Panc1 (cell line): ENCODE results near the gene CPT2. TPM values are rescaled to one million over a fixed set of nuclear protein-coding genes. Genes with fewer than 3 reads are reported as not detected.

ENCODE experiments used
- ATAC-seq: fragments of 200-7000 bp; cut with Tn5 transposase; 2 replicates; pipeline ENCODE4 v1.9.1; 2020; ENCODE audit warnings: mild to moderate bottlenecking, moderate library complexity
- BruUV-seq: library from RNA; stranded (reverse); fragments of 400-500 nt; replicated peaks from 2 replicates; lab custom pipeline; 2021; lab: Mats Ljungman, UMichigan
- CTCF ChIA-PET: fragments of 300-600 bp; sonication (Branson Sonifier 250); formaldehyde crosslinking; loops from one replicate; lab custom pipeline; 2022; ENCODE audit warnings: antibody characterized with exemption; lab: Charles Lee
- POLR2A ChIA-PET: fragments of 300-600 bp; sonication (Branson Sonifier 250); formaldehyde crosslinking; loops from one replicate; lab custom pipeline; 2022; ENCODE audit warnings: antibody characterized with exemption; lab: Charles Lee
- DNase-seq: peaks from one replicate; pipeline ENCODE4 v3.0.0-alpha.2; 2010; ENCODE audit warnings: low read depth, low spot score
- H3K27ac ChIP-seq: 2 replicates; pipeline ENCODE4 v1.5.1; 2011; ENCODE audit warnings: mild to moderate bottlenecking, low read length, inconsistent platforms
- H3K27me3 ChIP-seq: fragments of 200-500 bp; sonication (Bioruptor generic); 2 replicates; pipeline ENCODE4 v1.6.0; 2014; ENCODE audit warnings: low read length, inconsistent platforms; ENCODE audit not compliant: control insufficient read depth, insufficient read depth
- H3K36me3 ChIP-seq: fragments of 200-500 bp; sonication (Bioruptor generic); 2 replicates; pipeline ENCODE4 v1.5.1; 2014; ENCODE audit warnings: inconsistent platforms, mild to moderate bottlenecking, low read length, moderate library complexity; ENCODE audit not compliant: control insufficient read depth, insufficient read depth
- H3K4me1 ChIP-seq: 2 replicates; pipeline ENCODE4 v1.5.1; 2011; ENCODE audit warnings: inconsistent platforms, mild to moderate bottlenecking, low read length, moderate library complexity; ENCODE audit not compliant: control insufficient read depth, insufficient read depth
- H3K4me3 ChIP-seq, 2 experiments: 2 replicates each; pipeline ENCODE4 v1.5.1; 2011 to 2012; ENCODE audit warnings: low read depth in 2 of 2, low read length in 2 of 2, mild to moderate bottlenecking in 2 of 2, inconsistent platforms in 1 of 2, moderate library complexity in 1 of 2
- H3K9me3 ChIP-seq: fragments of 200-500 bp; sonication (Bioruptor generic); 2 replicates; pipeline ENCODE4 v1.5.1; 2014; ENCODE audit warnings: low read depth, mild to moderate bottlenecking, inconsistent platforms, low read length, moderate library complexity; ENCODE audit not compliant: control insufficient read depth, insufficient read depth
- POLR2AphosphoS5 ChIP-seq: IDR thresholded peaks from 2 replicates; pipeline ENCODE4 v1.6.1; 2012; ENCODE audit warnings: mild to moderate bottlenecking, low read depth, low read length, moderate library complexity
- REST ChIP-seq, 2 experiments: IDR thresholded peaks; 2 replicates each; pipeline ENCODE4 v1.6.1; 2011 to 2012; ENCODE audit warnings: low read depth in 2 of 2, control low read depth in 1 of 2, low read length in 1 of 2, mild to moderate bottlenecking in 1 of 2, moderate library complexity in 1 of 2; ENCODE audit not compliant: insufficient read depth in 1 of 2
- SIN3A ChIP-seq: IDR thresholded peaks from 2 replicates; pipeline ENCODE4 v1.6.1; 2012; ENCODE audit warnings: low read depth, mild to moderate bottlenecking, low read length, moderate library complexity, borderline replicate concordance; ENCODE audit not compliant: insufficient read depth
- TCF7L2 ChIP-seq: IDR thresholded peaks from 2 replicates; pipeline ENCODE4 v1.6.1; 2011; ENCODE audit warnings: mild to moderate bottlenecking, low read depth, low read length, inconsistent platforms
- in situ Hi-C: cut with HindIII; loops from 2 replicates; pipeline ENCODE4 v1.10.0; 2016; ENCODE audit warnings: low sequenced_read_pairs, low pct_unique_long_range_greater_than_20kb
- intact Hi-C: fragments of 100-400 bp; cut with micrococcal nuclease; formaldehyde crosslinking; loops from one replicate; pipeline ENCODE4 v1.10.0; 2022; ENCODE audit not compliant: unreplicated experiment
- total RNA-seq: library from RNA; stranded (reverse); gene quantifications from one replicate; pipeline ENCODE4 v1.2.1, GENCODE V29; 2021; ENCODE audit not compliant: unreplicated experiment
- TF ChIP-seq, protein P1 (sequence below): fragments of 450-650 bp; IDR thresholded peaks from 2 replicates; pipeline ENCODE4 v1.5.1; 2017; ENCODE audit warnings: mild to moderate bottlenecking

The CPT2 gene
- total RNA-seq, 1 experiment from 2014 or later, result 18.9 TPM

- intact Hi-C loops, result no loop called here
- DNase-seq (no peak), ATAC-seq (no peak)
- POLR2A ChIA-PET, result no interaction called here
- H3K27me3 ChIP-seq, result no peaks in the 10 kb centered on the region
- H3K4me3 ChIP-seq, result no peak overlapping the region
- BruUV-seq, result no TSS peak
- in situ Hi-C loops, result no loop called here
- no peaks in the 10 kb centered on the region for H3K9me3 ChIP-seq
- CTCF ChIA-PET, result no interaction called here
- H3K36me3 ChIP-seq, result no peaks in the 10 kb centered on the region
- TF ChIP-seq, protein P1, sequence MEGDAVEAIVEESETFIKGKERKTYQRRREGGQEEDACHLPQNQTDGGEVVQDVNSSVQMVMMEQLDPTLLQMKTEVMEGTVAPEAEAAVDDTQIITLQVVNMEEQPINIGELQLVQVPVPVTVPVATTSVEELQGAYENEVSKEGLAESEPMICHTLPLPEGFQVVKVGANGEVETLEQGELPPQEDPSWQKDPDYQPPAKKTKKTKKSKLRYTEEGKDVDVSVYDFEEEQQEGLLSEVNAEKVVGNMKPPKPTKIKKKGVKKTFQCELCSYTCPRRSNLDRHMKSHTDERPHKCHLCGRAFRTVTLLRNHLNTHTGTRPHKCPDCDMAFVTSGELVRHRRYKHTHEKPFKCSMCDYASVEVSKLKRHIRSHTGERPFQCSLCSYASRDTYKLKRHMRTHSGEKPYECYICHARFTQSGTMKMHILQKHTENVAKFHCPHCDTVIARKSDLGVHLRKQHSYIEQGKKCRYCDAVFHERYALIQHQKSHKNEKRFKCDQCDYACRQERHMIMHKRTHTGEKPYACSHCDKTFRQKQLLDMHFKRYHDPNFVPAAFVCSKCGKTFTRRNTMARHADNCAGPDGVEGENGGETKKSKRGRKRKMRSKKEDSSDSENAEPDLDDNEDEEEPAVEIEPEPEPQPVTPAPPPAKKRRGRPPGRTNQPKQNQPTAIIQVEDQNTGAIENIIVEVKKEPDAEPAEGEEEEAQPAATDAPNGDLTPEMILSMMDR, result no peak
- TF ChIP-seq TCF7L2, result no peak
- no peaks in the 10 kb centered on the region for H3K4me1 ChIP-seq
- no peak overlapping the region for H3K27ac ChIP-seq
Observed at GRCh38 chr1:53162621-53163020, 34.0 kb upstream of the CPT2 start.

GRCh38 chr1:53163291-53163768 is 33.3 kb upstream of the CPT2 start:
- Histone ChIP-seq H3K4me1 (no peaks in the 10 kb centered on the region), H3K36me3 (no peaks in the 10 kb centered on the region), H3K9me3 (no peaks in the 10 kb centered on the region), H3K27me3 (no peaks in the 10 kb centered on the region), H3K27ac (no peak overlapping the region), H3K4me3 (no peak overlapping the region)
- intact Hi-C loops (no loop called here), in situ Hi-C loops (no loop called here)
- BruUV-seq, result no TSS peak
- ChIA-PET CTCF (no interaction called here), POLR2A (no interaction called here)
- no peak for TF ChIP-seq SIN3A
- TF ChIP-seq POLR2AphosphoS5, result no peak
- TF ChIP-seq REST (IDR thresholded peaks at IDR 0.05; ENCODE audit: insufficient read depth in 1 of 2, low read depth in 2 of 2, low read length in 1 of 2), result no peak
- no peak for TF ChIP-seq TCF7L2
- no peak for DNase-seq
- ATAC-seq, result no peak

GRCh38 chr1:53165408-53165961 is 31.1 kb upstream of the CPT2 start:
- H3K36me3 ChIP-seq, result no peaks in the 10 kb centered on the region
- no TSS peak for BruUV-seq
- in situ Hi-C loops (no loop called here), intact Hi-C loops (no loop called here)
- ATAC-seq (no peak), DNase-seq (no peak)
- no peak overlapping the region for H3K4me3 ChIP-seq
- TF ChIP-seq POLR2AphosphoS5 (no peak), SIN3A (no peak), TCF7L2 (no peak), REST (IDR thresholded peaks at IDR 0.05; ENCODE audit: insufficient read depth in 1 of 2, low read depth in 2 of 2, low read length in 1 of 2) (no peak)
- TF ChIP-seq, protein P1, result no peak
- H3K27me3 ChIP-seq, result no peaks in the 10 kb centered on the region
- no peak overlapping the region for H3K27ac ChIP-seq
- ChIA-PET CTCF (no interaction called here), POLR2A (no interaction called here)
- no peaks in the 10 kb centered on the region for H3K4me1 ChIP-seq
- H3K9me3 ChIP-seq, result no peaks in the 10 kb centered on the region
